K562 (cell line): Measurements from ENCODE around the gene ZDHHC8. TPM values are rescaled to one million over a fixed set of nuclear protein-coding genes. Genes with fewer than 3 reads are reported as not detected.

Experiments
- CREB5 ChIP-seq: fragments of 250-450 bp; sonication (Bioruptor Pico); IDR thresholded peaks from 2 replicates; pipeline ENCODE4 v1.5.0; 2020; ENCODE audit warnings: mild to moderate bottlenecking
- CTCF ChIP-seq, 3 experiments: IDR thresholded peaks in 2 of 3; conservative IDR thresholded peaks in 1 of 3; 2 replicates each; pipeline ENCODE4 v1.5.1; 2011 to 2012; ENCODE audit warnings: low read length in 3 of 3, mild to moderate bottlenecking in 3 of 3, control low read depth in 2 of 3, improper control_type of control experiment in 1 of 3, inconsistent platforms in 1 of 3, low read depth in 1 of 3, mixed read lengths in 1 of 3, moderate library complexity in 1 of 3; ENCODE audit not compliant: insufficient read depth in 2 of 3
- E2F8 ChIP-seq: fragments of 450-650 bp; IDR thresholded peaks from 2 replicates; pipeline ENCODE4 v1.7.1; 2018; ENCODE audit warnings: mild to moderate bottlenecking, low read depth; ENCODE audit not compliant: partially characterized antibody
- MIER1 ChIP-seq: fragments of 450-650 bp; IDR thresholded peaks from 2 replicates; pipeline ENCODE4 v1.6.1; 2016; ENCODE audit warnings: antibody characterized with exemption, mild to moderate bottlenecking, low read depth
- MITF ChIP-seq: IDR thresholded peaks from 2 replicates; pipeline ENCODE4 v1.6.1; 2014; ENCODE audit warnings: antibody characterized with exemption
- NR4A1 ChIP-seq, 2 experiments: fragments of 250-450 bp in 1 of 2; fragments of 450-650 bp in 1 of 2; sonication (Bioruptor Pico) in 1 of 2; IDR thresholded peaks; 2 replicates each; pipeline versions ENCODE4 v1.4.0 to v1.6.1; 2016 to 2020; ENCODE audit warnings: mild to moderate bottlenecking in 2 of 2, missing compliant biosample characterization in 1 of 2, missing genetic modification characterization in 1 of 2, moderate library complexity in 1 of 2
- RB1 ChIP-seq: fragments of 450-650 bp; IDR thresholded peaks from 2 replicates; pipeline ENCODE4 v1.6.1; 2017; ENCODE audit warnings: low read depth, mild to moderate bottlenecking
- ZBTB11 ChIP-seq, 3 experiments: fragments of 200-800 bp in 1 of 3; fragments of 250-450 bp in 1 of 3; fragments of 450-650 bp in 1 of 3; sonication (Bioruptor Pico) in 1 of 3; sonication (Bioruptor generic) in 1 of 3; formaldehyde crosslinking in 1 of 3; IDR thresholded peaks; 2 replicates each; pipeline versions ENCODE4 v1.6.1 to v1.8.0; 2016 to 2022; ENCODE audit warnings: mild to moderate bottlenecking in 2 of 3, missing genetic modification characterization in 2 of 3, missing compliant biosample characterization in 1 of 3, moderate library complexity in 1 of 3
- ZNF232 ChIP-seq: sonication (generic); formaldehyde crosslinking; IDR thresholded peaks from 2 replicates; pipeline ENCODE4 v1.8.0; 2022; ENCODE audit warnings: mild to moderate bottlenecking, missing genetic modification reagents
- polyA plus RNA-seq, 8 experiments: library from polyadenylated mRNA; depleted of rRNA in 4 of 8; stranded (reverse) in 5 of 8; unstranded in 3 of 8; fragments of >200 nt; fragmentation: Nextera tagmentation in 2 of 8; fragmentation: Illumina TruSeq in 1 of 8; extraction: Ambion mirVana in 2 of 8; extraction: Trizol in 1 of 8; gene quantifications; 2 replicates each; pipeline versions ENCODE4 v1.2.1 to v1.2.3, GENCODE V29; 2011 to 2014; ENCODE audit warnings: inconsistent platforms in 1 of 8, missing spikeins in 1 of 8
- total RNA-seq, 7 experiments: library from RNA; depleted of rRNA in 6 of 7; stranded (reverse); fragments of >200 nt in 6 of 7; fragmentation: Illumina TruSeq in 2 of 7; extraction: Trizol in 2 of 7; gene quantifications; 2 replicates each; pipeline versions ENCODE4 v1.2.1 to v1.2.3, GENCODE V29; 2011 to 2021; ENCODE audit warnings: low replicate concordance in 1 of 7

The ZDHHC8 gene
- total and polyA plus RNA-seq, 9 of the 15 experiments (the other 6 are each of a cell fraction or from before 2014, with no cell fraction given): 0.04 to 109 (median 16.4) TPM

GRCh38 chr22:20118300-20119020 is 13.1 kb upstream of the ZDHHC8 start (continued):
- TF ChIP-seq ZBTB11 (CRISPR knock-in tag; IDR thresholded peaks at IDR 0.05) (no peak; a peak in 1 of 6 replicates), CTCF (IDR thresholded peaks at IDR 0.05 in 2 of 3, conservative IDR thresholded peaks at IDR 0.05 in 1 of 3; ENCODE audit: insufficient read depth in 2 of 3, low read depth in 1 of 3, low read length in 3 of 3) (no peak), MIER1 (no peak), MITF (no peak), RB1 (no peak), ZNF232 (CRISPR knock-in tag) (no peak), NR4A1 (CRISPR knock-in tag; IDR thresholded peaks at IDR 0.05) (peak; percentile 48; the same call in 1 of the 2 replicates), NR4A1 (tag; IDR thresholded peaks at IDR 0.05) (no peak), CREB5 (CRISPR knock-in tag) (no peak), E2F8 (no peak)
